Mesenchymal stem cell (in vitro differentiated cells and primary cell): Measurements from ENCODE around the gene DMD.

Experiments used
- DNase-seq: peaks from one replicate; pipeline ENCODE4 v3.0.0-alpha.2; 2013
- H2AFZ ChIP-seq: one replicate; pipeline ENCODE4 v1.6.1; 2013; ENCODE audit warnings: low read depth, mild to moderate bottlenecking, control low read depth, inconsistent platforms, low read length, moderate library complexity
- H2AK5ac ChIP-seq: 2 replicates; pipeline ENCODE4 v1.6.1; 2013; ENCODE audit warnings: low read length, moderate library complexity, mild to moderate bottlenecking, inconsistent platforms; ENCODE audit not compliant: severe bottlenecking
- H2BK120ac ChIP-seq: one replicate; pipeline ENCODE4 v1.6.1; 2013; ENCODE audit warnings: low read depth, mild to moderate bottlenecking, inconsistent platforms, low read length, moderate library complexity
- H2BK12ac ChIP-seq, 2 experiments: one replicate each; pipeline ENCODE4 v1.6.1; 2013; ENCODE audit warnings: inconsistent platforms in 2 of 2, low read length in 2 of 2, mild to moderate bottlenecking in 2 of 2, moderate library complexity in 2 of 2, control low read depth in 1 of 2
- H2BK15ac ChIP-seq: one replicate; pipeline ENCODE4 v1.6.1; 2013; ENCODE audit warnings: mild to moderate bottlenecking, low read depth, inconsistent platforms; ENCODE audit not compliant: poor library complexity, severe bottlenecking
- H2BK5ac ChIP-seq: 2 replicates; pipeline ENCODE4 v1.6.1; 2013; ENCODE audit warnings: low read depth, mild to moderate bottlenecking, low read length, control low read depth, inconsistent platforms; ENCODE audit not compliant: poor library complexity, severe bottlenecking
- H3K14ac ChIP-seq, 2 experiments: one replicate each; pipeline ENCODE4 v1.6.1; 2013; ENCODE audit warnings: inconsistent platforms in 2 of 2, low read length in 2 of 2, control low read depth in 1 of 2, mild to moderate bottlenecking in 1 of 2, moderate library complexity in 1 of 2
- H3K18ac ChIP-seq, 2 experiments: one replicate each; pipeline ENCODE4 v1.6.1; 2013; ENCODE audit warnings: inconsistent platforms in 2 of 2, low read length in 2 of 2, control low read depth in 1 of 2, low read depth in 1 of 2, mild to moderate bottlenecking in 1 of 2
- H3K23ac ChIP-seq, 2 experiments: one replicate each; pipeline ENCODE4 v1.6.1; 2013; ENCODE audit warnings: inconsistent platforms in 2 of 2, low read length in 2 of 2, mild to moderate bottlenecking in 2 of 2, moderate library complexity in 2 of 2, control low read depth in 1 of 2
- H3K27ac ChIP-seq: 2 replicates; pipeline ENCODE4 v1.5.1; 2013; ENCODE audit warnings: mild to moderate bottlenecking, moderate library complexity, low read length, control low read depth, inconsistent platforms; ENCODE audit not compliant: poor library complexity, severe bottlenecking
- H3K27me3 ChIP-seq, 2 experiments: 2 replicates each; pipeline versions ENCODE4 v1.6.1 to v1.7.0; 2013; ENCODE audit warnings: low read length in 2 of 2, mild to moderate bottlenecking in 2 of 2, moderate library complexity in 2 of 2, control low read depth in 1 of 2, inconsistent platforms in 1 of 2; ENCODE audit not compliant: control insufficient read depth in 1 of 2, insufficient read depth in 1 of 2
- H3K36me3 ChIP-seq, 2 experiments: 2 replicates each; pipeline versions ENCODE4 v1.6.1 to v1.7.0; 2013; ENCODE audit warnings: low read length in 2 of 2, control low read depth in 1 of 2, inconsistent platforms in 1 of 2, low read depth in 1 of 2, mild to moderate bottlenecking in 1 of 2; ENCODE audit not compliant: insufficient read depth in 2 of 2, control insufficient read depth in 1 of 2
- H3K4ac ChIP-seq, 2 experiments: one replicate each; pipeline ENCODE4 v1.6.1; 2013; ENCODE audit warnings: inconsistent platforms in 2 of 2, low read length in 2 of 2, mild to moderate bottlenecking in 2 of 2, moderate library complexity in 2 of 2, control low read depth in 1 of 2, low read depth in 1 of 2
- H3K4me1 ChIP-seq: 2 replicates; pipeline ENCODE4 v1.6.1; 2013; ENCODE audit warnings: low read depth, low read length, control low read depth; ENCODE audit not compliant: control insufficient read depth, insufficient read depth
- H3K4me2 ChIP-seq: 2 replicates; pipeline ENCODE4 v1.6.1; 2013; ENCODE audit warnings: low read length, mild to moderate bottlenecking, inconsistent platforms; ENCODE audit not compliant: poor library complexity, severe bottlenecking
- H3K4me3 ChIP-seq, 2 experiments: 2 replicates each; pipeline versions ENCODE4 v1.5.1 to v1.7.0; 2013; ENCODE audit warnings: low read length in 2 of 2, mild to moderate bottlenecking in 2 of 2, control low read depth in 1 of 2, low read depth in 1 of 2; ENCODE audit not compliant: insufficient read depth in 1 of 2
- H3K79me1 ChIP-seq: replicated peaks from 2 replicates; pipeline ENCODE4 v1.6.1; 2013; ENCODE audit warnings: mild to moderate bottlenecking, control low read depth, low read length, inconsistent platforms; ENCODE audit not compliant: poor library complexity, severe bottlenecking
- H3K9ac ChIP-seq: 2 replicates; pipeline ENCODE4 v1.7.0; 2013; ENCODE audit warnings: mild to moderate bottlenecking, low read length, moderate library complexity
- H3K9me3 ChIP-seq: 2 replicates; pipeline ENCODE4 v1.7.0; 2013; ENCODE audit warnings: mild to moderate bottlenecking, low read length; ENCODE audit not compliant: control insufficient read depth
- H4K8ac ChIP-seq: one replicate; pipeline ENCODE4 v1.6.1; 2013; ENCODE audit warnings: inconsistent platforms, mild to moderate bottlenecking, low read length, moderate library complexity
- H4K91ac ChIP-seq: one replicate; pipeline ENCODE4 v1.6.1; 2013; ENCODE audit warnings: mild to moderate bottlenecking, low read length, inconsistent platforms
- WGBS: methylation state at CpG from one replicate; pipeline ENCODE4 v1.1.7; 2013; ENCODE audit warnings: mixed read lengths; 5-methylcytosine and 5-hydroxymethylcytosine counted together

DMD gene

GRCh38 chrX:32137525-32137924 is 1073.8 kb downstream of the DMD start:
- Histone ChIP-seq H3K23ac (no peak overlapping the region), H2BK120ac (no peak overlapping the region), H2AFZ (no peak overlapping the region), H2BK12ac (no peak overlapping the region), H3K36me3 (no peaks in the 10 kb centered on the region), H3K79me1 (no peaks in the 10 kb centered on the region), H2BK15ac (no peak overlapping the region), H4K8ac (no peak overlapping the region), H2BK5ac (no peak overlapping the region), H4K91ac (no peak overlapping the region), H3K27me3 (no peaks in the 10 kb centered on the region), H3K4me3 (no peak overlapping the region), H3K4me2 (no peak overlapping the region), H3K4me1 (no peaks in the 10 kb centered on the region), H3K14ac (no peak overlapping the region), H3K27ac (no peak overlapping the region), H2AK5ac (no peak overlapping the region), H3K9ac (no peak overlapping the region), H3K18ac (no peak overlapping the region), H3K9me3 (peaks cover 2% of the 10 kb centered on the region), H3K4ac (no peak overlapping the region)
- 86% methylated on average over 1 of the region's 2 CpGs for WGBS
- DNase-seq: peak; percentile 0

DNA sequence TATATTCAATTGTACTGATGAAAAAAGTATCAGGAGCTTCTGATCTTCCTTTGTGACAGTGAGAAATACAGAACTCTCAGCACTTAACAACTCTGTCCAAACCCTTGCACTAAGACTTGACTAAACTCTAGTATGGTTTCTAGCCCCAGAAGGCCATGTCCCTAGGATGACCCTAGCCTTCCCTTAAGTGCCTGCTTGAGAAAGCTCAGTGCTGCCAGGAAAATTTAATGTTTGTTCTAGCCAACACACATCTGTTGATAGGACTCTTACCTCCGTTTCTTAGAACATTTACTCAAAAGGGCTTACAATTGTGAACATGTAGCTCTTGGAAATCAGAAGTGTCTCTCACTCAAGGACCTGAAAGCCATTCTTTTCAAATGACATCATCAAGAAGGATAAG is 1084.4 kb downstream of the DMD start:
- no peak overlapping the region for H4K8ac ChIP-seq
- no peak overlapping the region for H3K4ac ChIP-seq
- H3K79me1 ChIP-seq: no peaks in the 10 kb centered on the region
- no peak overlapping the region for H2AFZ ChIP-seq
- H3K18ac ChIP-seq: no peak overlapping the region
- H3K9me3 ChIP-seq: no peaks in the 10 kb centered on the region
- 36% methylated on average over 1 of the region's 1 CpG for WGBS
- no peak overlapping the region for H2BK5ac ChIP-seq
- no peaks in the 10 kb centered on the region for H3K36me3 ChIP-seq
- H3K23ac ChIP-seq: no peak overlapping the region
- no peak overlapping the region for H2BK120ac ChIP-seq
- no peak overlapping the region for H3K27ac ChIP-seq
- H3K4me3 ChIP-seq: no peak overlapping the region
- H3K27me3 ChIP-seq: no peaks in the 10 kb centered on the region
- no peaks in the 10 kb centered on the region for H3K4me1 ChIP-seq
- H2BK12ac ChIP-seq: no peak overlapping the region
- DNase-seq: no peak
- H2AK5ac ChIP-seq: no peak overlapping the region
- H4K91ac ChIP-seq: no peak overlapping the region
- no peak overlapping the region for H2BK15ac ChIP-seq
- H3K9ac ChIP-seq: no peak overlapping the region
- H3K4me2 ChIP-seq: no peak overlapping the region
- no peak overlapping the region for H3K14ac ChIP-seq

DNA sequence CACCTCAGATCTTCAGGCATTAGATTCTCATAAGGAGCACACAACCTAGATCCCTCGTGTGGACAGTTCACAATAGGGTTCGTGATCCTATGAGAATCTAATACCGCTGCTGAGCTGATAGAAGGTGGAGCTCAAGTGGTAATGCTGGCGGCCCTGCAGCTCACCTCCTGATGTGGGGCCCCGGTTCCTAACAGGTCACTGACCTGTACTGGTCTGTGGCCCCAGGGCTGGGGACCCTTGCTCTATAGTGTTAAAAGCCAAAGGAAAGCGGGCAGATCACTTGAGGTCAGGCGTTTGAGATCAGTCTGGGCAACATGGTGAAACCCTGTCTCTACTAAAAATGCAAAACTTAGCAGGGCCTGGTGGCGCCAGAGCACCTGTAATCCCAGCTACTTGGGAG is 1092.5 kb downstream of the DMD start:
- Histone ChIP-seq H3K27me3 (no peaks in the 10 kb centered on the region), H4K91ac (no peak overlapping the region), H2BK5ac (no peak overlapping the region), H3K4me2 (no peak overlapping the region), H3K4ac (no peak overlapping the region), H3K23ac (no peak overlapping the region), H3K14ac (no peak overlapping the region), H3K18ac (no peak overlapping the region), H3K9ac (no peak overlapping the region), H3K4me1 (no peaks in the 10 kb centered on the region), H3K79me1 (no peaks in the 10 kb centered on the region), H4K8ac (no peak overlapping the region), H2AFZ (no peak overlapping the region), H3K36me3 (no peaks in the 10 kb centered on the region), H2BK15ac (no peak overlapping the region), H3K27ac (no peak overlapping the region), H2AK5ac (no peak overlapping the region), H2BK12ac (no peak overlapping the region), H3K4me3 (no peak overlapping the region), H3K9me3 (no peaks in the 10 kb centered on the region), H2BK120ac (no peak overlapping the region)
- 78% methylated on average over 8 of the region's 8 CpGs for WGBS
- no peak for DNase-seq

DNA sequence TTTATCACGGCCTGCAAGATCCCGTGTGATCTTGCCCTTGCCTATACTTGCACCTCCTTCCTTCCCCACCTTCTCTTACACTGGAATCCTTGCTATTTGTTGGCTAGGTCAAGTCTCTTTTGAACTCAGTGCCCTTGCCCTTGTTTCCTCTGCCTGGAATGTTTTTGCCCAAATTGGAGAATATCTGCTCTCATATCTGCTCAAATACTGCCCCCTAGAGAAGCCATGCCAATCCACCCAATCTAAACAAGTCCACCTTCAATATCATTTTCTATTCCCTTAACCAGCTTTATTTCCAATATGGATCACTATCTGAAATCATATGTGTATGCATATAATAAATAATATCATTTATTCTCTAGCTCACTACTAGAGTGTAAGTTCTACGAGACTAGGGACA is 1095.3 kb downstream of the DMD start:
- no peak overlapping the region for H3K4ac ChIP-seq
- no peaks in the 10 kb centered on the region for H3K79me1 ChIP-seq
- H3K14ac ChIP-seq: no peak overlapping the region
- no peak overlapping the region for H2AK5ac ChIP-seq
- H4K8ac ChIP-seq: no peak overlapping the region
- no peak overlapping the region for H3K4me3 ChIP-seq
- no peak for DNase-seq
- no peaks in the 10 kb centered on the region for H3K4me1 ChIP-seq
- H2BK12ac ChIP-seq: no peak overlapping the region
- no peak overlapping the region for H3K23ac ChIP-seq
- no peaks in the 10 kb centered on the region for H3K9me3 ChIP-seq
- no peak overlapping the region for H2BK5ac ChIP-seq
- no peaks in the 10 kb centered on the region for H3K36me3 ChIP-seq
- H2BK15ac ChIP-seq: no peak overlapping the region
- no peak overlapping the region for H3K9ac ChIP-seq
- no peak overlapping the region for H3K4me2 ChIP-seq
- no peak overlapping the region for H2AFZ ChIP-seq
- 71% methylated on average over 2 of the region's 3 CpGs for WGBS
- no peak overlapping the region for H4K91ac ChIP-seq
- no peaks in the 10 kb centered on the region for H3K27me3 ChIP-seq
- H2BK120ac ChIP-seq: no peak overlapping the region
- H3K27ac ChIP-seq: no peak overlapping the region
- H3K18ac ChIP-seq: no peak overlapping the region
